ENCODE measurements around the gene KRT32.

KRT32 gene

GRCh38 chr17:41444640-41445039 is 22.5 kb downstream of the KRT32 start:
- no peak for DNase-seq (ENCODE audit: low read depth)

GRCh38 chr17:41444186-41444585 is 23.0 kb downstream of the KRT32 start:
- TF ChIP-seq CTCF (IDR thresholded peaks at IDR 0.05; ENCODE audit: low read depth, low read length, missing control alignments) = no peak
- H3K4me3 ChIP-seq (ENCODE audit: low read depth, low read length) = no peak overlapping the region
- DNase-seq (ENCODE audit: low read depth) = no peak

More at GRCh38 chr17:41444640-41445039, 22.5 kb downstream of the KRT32 start:
- TF ChIP-seq CTCF (IDR thresholded peaks at IDR 0.05; ENCODE audit: low read depth, low read length, missing control alignments) = no peak
- H3K4me3 ChIP-seq (ENCODE audit: low read depth, low read length) = no peak overlapping the region

- no peak overlapping the region for H3K4me3 ChIP-seq (ENCODE audit: low read depth, low read length)
- TF ChIP-seq CTCF (IDR thresholded peaks at IDR 0.05; ENCODE audit: low read depth, low read length, missing control alignments) = no peak
- no peak for DNase-seq (ENCODE audit: low read depth)
Observed at GRCh38 chr17:41442739-41443138, 24.4 kb downstream of the KRT32 start.

- H3K4me3 ChIP-seq (ENCODE audit: low read depth, low read length) = no peak within 1 kb of the TSS
- TF ChIP-seq CTCF (IDR thresholded peaks at IDR 0.05; ENCODE audit: low read depth, low read length, missing control alignments) = no peak
- DNase-seq (ENCODE audit: low read depth) = no peak
Observed at GRCh38 chr17:41440531-41441033, 26.6 kb downstream of the KRT32 start, which contains the start of gene KRT38. KRT38 (minus strand) TSS chr17:41440983; CDS start chr17:41440921, 62 bp downstream.

GRCh38 chr17:41439375-41439774 is 27.8 kb downstream of the KRT32 start:
- H3K4me3 ChIP-seq (ENCODE audit: low read depth, low read length) = no peak overlapping the region
- no peak for TF ChIP-seq CTCF (IDR thresholded peaks at IDR 0.05; ENCODE audit: low read depth, low read length, missing control alignments)
- DNase-seq (ENCODE audit: low read depth) = no peak

- no peak overlapping the region for H3K4me3 ChIP-seq (ENCODE audit: low read depth, low read length)
- no peak for DNase-seq (ENCODE audit: low read depth)
- TF ChIP-seq CTCF (IDR thresholded peaks at IDR 0.05; ENCODE audit: low read depth, low read length, missing control alignments) = no peak
Observed at GRCh38 chr17:41437769-41438168, 29.4 kb downstream of the KRT32 start.

GRCh38 chr17:41437254-41437653 is 29.9 kb downstream of the KRT32 start:
- no peak for DNase-seq (ENCODE audit: low read depth)

More at GRCh38 chr17:41437254-41437653, 29.9 kb downstream of the KRT32 start:
- TF ChIP-seq CTCF (IDR thresholded peaks at IDR 0.05; ENCODE audit: low read depth, low read length, missing control alignments) = no peak
- H3K4me3 ChIP-seq (ENCODE audit: low read depth, low read length) = no peak overlapping the region

Measured in GM12864 (cell line).